ENCODE results near the gene PHAF1. TPM values are rescaled to one million over a fixed set of nuclear protein-coding genes. Genes with fewer than 3 reads are reported as not detected.

Gene PHAF1
- total RNA-seq, 1 donor from 2014 or later = 19.6 TPM

- intact Hi-C loops (cut with micrococcal nuclease) = loop anchor here (1.0 to 2.0 kb wide), 13 partner anchors 9 to 205 kb away; partner anchors contain the start of genes B3GNT9, E2F4, FHOD1 and MATCAP1
Measured at GRCh38 chr16:67158637-67159600, 49.2 kb downstream of the PHAF1 start.

- intact Hi-C loops (cut with micrococcal nuclease) = loop anchor here (1.0 to 10.0 kb wide), 5 partner anchors 13 to 923 kb away; partner anchors contain the start of genes CTCF, NFATC3 and PDP2
Measured at GRCh38 chr16:67161595-67162058, 51.9 kb downstream of the PHAF1 start.

- intact Hi-C loops (cut with micrococcal nuclease) = loop anchor here (10.0 kb wide), 1 partner anchor 922 kb away; the partner anchor contains the start of gene NFATC3
Measured at GRCh38 chr16:67162506-67163163, 52.9 kb downstream of the PHAF1 start.

- intact Hi-C loops (cut with micrococcal nuclease) = loop anchor here (10.0 kb wide), 1 partner anchor 921 kb away; the partner anchor contains the start of gene NFATC3
Measured at GRCh38 chr16:67163164-67163998, 53.6 kb downstream of the PHAF1 start.

- intact Hi-C loops (cut with micrococcal nuclease) = loop anchor here (10.0 kb wide), 1 partner anchor 921 kb away; the partner anchor contains the start of gene NFATC3
Measured at GRCh38 chr16:67163999-67164558, 54.3 kb downstream of the PHAF1 start.

GRCh38 chr16:67164599-67165061 is 54.9 kb downstream of the PHAF1 start, which contains the start of gene HSF4:
TSS of gene HSF4 (plus strand) at chr16:67164745. CDS start at chr16:67164812, 67 bp downstream.
- intact Hi-C loops (cut with micrococcal nuclease) = loop anchor here (10.0 kb wide), 1 partner anchor 920 kb away; the partner anchor contains the start of gene NFATC3

GRCh38 chr16:67165121-67166078 is 55.7 kb downstream of the PHAF1 start:
- intact Hi-C loops (cut with micrococcal nuclease) = loop anchor here (10.0 kb wide), 1 partner anchor 919 kb away; the partner anchor contains the start of gene NFATC3

- intact Hi-C loops (cut with micrococcal nuclease) = loop anchor here (10.0 kb wide), 1 partner anchor 919 kb away; the partner anchor contains the start of gene NFATC3
Measured at GRCh38 chr16:67166110-67166547, 56.4 kb downstream of the PHAF1 start.

- intact Hi-C loops (cut with micrococcal nuclease) = loop anchor here (10.0 kb wide), 1 partner anchor 918 kb away; the partner anchor contains the start of gene NFATC3
Measured at GRCh38 chr16:67166598-67167168, 56.9 kb downstream of the PHAF1 start.

GRCh38 chr16:67167588-67167987 is 57.8 kb downstream of the PHAF1 start:
- intact Hi-C loops (cut with micrococcal nuclease) = loop anchor here (10.0 kb wide), 1 partner anchor 917 kb away; the partner anchor contains the start of gene NFATC3

GRCh38 chr16:67169011-67169451 is 59.3 kb downstream of the PHAF1 start:
- intact Hi-C loops (cut with micrococcal nuclease) = loop anchor here (10.0 kb wide), 1 partner anchor 916 kb away; the partner anchor contains the start of gene NFATC3

- intact Hi-C loops (cut with micrococcal nuclease) = loop anchor here (1.0 to 10.0 kb wide), 4 partner anchors 9 to 915 kb away; partner anchors contain the start of genes FBXL8, MATCAP1, NFATC3 and TRADD
Measured at GRCh38 chr16:67169642-67170167, 60.0 kb downstream of the PHAF1 start.

- intact Hi-C loops (cut with micrococcal nuclease) = loop anchor here (1.0 kb wide), 3 partner anchors 8 to 13 kb away; partner anchors contain the start of genes FBXL8, MATCAP1 and TRADD
Measured at GRCh38 chr16:67170168-67170948, 60.6 kb downstream of the PHAF1 start, which contains the start of gene NOL3. TSS of gene NOL3 (plus strand) at chr16:67170538.

GRCh38 chr16:67170949-67171649 is 61.4 kb downstream of the PHAF1 start:
- intact Hi-C loops (cut with micrococcal nuclease) = loop anchor here (1.0 kb wide), 3 partner anchors 7 to 12 kb away; partner anchors contain the start of genes FBXL8, MATCAP1 and TRADD

- intact Hi-C loops (cut with micrococcal nuclease) = no loop called here
Measured at GRCh38 chr16:67173323-67173722, 63.6 kb downstream of the PHAF1 start.

All from T-helper 1 cell treated with Interleukin-12 subunit alpha and Interleukin-12 subunit beta and Interleukin-4 antibody, amounts not matched to agents 30 ng/mL and 1 ng/mL, for 36 hours (primary cell).